Endothelial cell of umbilical vein (primary cell): ENCODE results near the gene CNTN1. TPM values are rescaled to one million over a fixed set of nuclear protein-coding genes. Genes with fewer than 3 reads are reported as not detected.

Experiments used
- BruUV-seq: library from RNA; stranded (reverse); fragments of 400-500 nt; replicated peaks from 2 replicates; lab custom pipeline; 2021; lab: Mats Ljungman, UMichigan
- CTCF ChIA-PET: fragments of 300-600, 350-600 bp; sonication (Branson Sonifier 250); formaldehyde crosslinking; loops from one replicate; lab custom pipeline; 2021; ENCODE audit warnings: antibody characterized with exemption, inconsistent platforms; lab: Charles Lee
- POLR2A ChIA-PET: fragments of 300-600, 350-600 bp; sonication (Branson Sonifier 250); formaldehyde crosslinking; loops from one replicate; lab custom pipeline; 2021; ENCODE audit warnings: antibody characterized with exemption, inconsistent platforms; lab: Charles Lee
- DNase-seq: peaks from one replicate; pipeline ENCODE4 v3.0.0-alpha.2; 2011; ENCODE audit warnings: low read depth, low spot score
- FAIRE-seq: peaks from 2 replicates; lab custom pipeline; 2011; peaks lifted over from hg19 to GRCh38; lab: Jason Lieb, UNC
- H2AFZ ChIP-seq: 2 replicates; pipeline ENCODE4 v1.6.0; 2012; ENCODE audit warnings: low read depth, low read length, control low read depth, inconsistent platforms
- H3K27ac ChIP-seq: 2 replicates; pipeline ENCODE4 v1.5.1; 2011; ENCODE audit warnings: low read depth, mild to moderate bottlenecking, control low read depth, low read length, moderate library complexity; ENCODE audit not compliant: insufficient read depth
- H3K27me3 ChIP-seq, 2 experiments: 2 replicates each; pipeline versions ENCODE4 v1.6.0 to v1.6.1; 2011; ENCODE audit warnings: low read length in 2 of 2, mixed read lengths in 1 of 2; ENCODE audit not compliant: control insufficient read depth in 2 of 2, insufficient read depth in 2 of 2
- H3K36me3 ChIP-seq, 2 experiments: 2 replicates in 1 of 2; 3 replicates in 1 of 2; pipeline ENCODE4 v1.5.1; 2011; ENCODE audit warnings: low read length in 2 of 2, mild to moderate bottlenecking in 1 of 2, moderate library complexity in 1 of 2; ENCODE audit not compliant: control insufficient read depth in 2 of 2, insufficient read depth in 2 of 2; ENCODE audit errors: extremely low read depth in 1 of 2
- H3K4me1 ChIP-seq: 3 replicates; pipeline ENCODE4 v1.5.1; 2011; ENCODE audit warnings: mild to moderate bottlenecking, low read length; ENCODE audit not compliant: control insufficient read depth, insufficient read depth; ENCODE audit errors: extremely low read depth
- H3K4me2 ChIP-seq: 2 replicates; pipeline ENCODE4 v1.6.1; 2011; ENCODE audit warnings: low read length, control low read depth, mixed read lengths; ENCODE audit not compliant: insufficient read depth
- H3K4me3 ChIP-seq, 3 experiments: fragments of 200-600 bp in 1 of 3; sonication (generic), shearing (Covaris generic) in 1 of 3; replicated peaks in 1 of 3; 2 replicates each; pipeline ENCODE4 v1.5.1; 2011 to 2016; ENCODE audit warnings: control low read depth in 3 of 3, low read length in 3 of 3, mild to moderate bottlenecking in 2 of 3, inconsistent platforms in 1 of 3, low read depth in 1 of 3, moderate library complexity in 1 of 3; ENCODE audit not compliant: insufficient read depth in 1 of 3
- H3K79me2 ChIP-seq: 2 replicates; pipeline ENCODE4 v1.6.0; 2012; ENCODE audit warnings: low read length, inconsistent platforms; ENCODE audit not compliant: control insufficient read depth, insufficient read depth
- H3K9ac ChIP-seq: replicated peaks from 2 replicates; pipeline ENCODE3; 2011; ENCODE audit warnings: low read length, control low read depth; ENCODE audit not compliant: insufficient read depth; ENCODE audit errors: extremely low read depth
- H3K9me1 ChIP-seq: replicated peaks from 3 replicates; pipeline ENCODE4 v1.6.0; 2011; ENCODE audit warnings: mild to moderate bottlenecking, low read length; ENCODE audit not compliant: control insufficient read depth, insufficient read depth; ENCODE audit errors: extremely low read depth
- H3K9me3 ChIP-seq: replicated peaks from 2 replicates; pipeline ENCODE4 v1.5.1; 2012; ENCODE audit warnings: low read length, inconsistent platforms; ENCODE audit not compliant: control insufficient read depth, insufficient read depth
- H4K20me1 ChIP-seq: replicated peaks from 2 replicates; pipeline ENCODE3; 2011; ENCODE audit warnings: mild to moderate bottlenecking, low read length; ENCODE audit not compliant: control insufficient read depth, insufficient read depth; ENCODE audit errors: extremely low read depth
- EZH2 ChIP-seq: IDR thresholded peaks from 2 replicates; pipeline ENCODE4 v1.6.1; 2012; ENCODE audit warnings: borderline replicate concordance, low read depth, mild to moderate bottlenecking, moderate library complexity, low read length, inconsistent platforms; ENCODE audit not compliant: severe bottlenecking
- FOS ChIP-seq: IDR thresholded peaks from 2 replicates; pipeline ENCODE4 v1.6.1; 2011; ENCODE audit warnings: mild to moderate bottlenecking, low read length, moderate library complexity, borderline replicate concordance; ENCODE audit not compliant: insufficient read depth
- GATA2 ChIP-seq: IDR thresholded peaks from 2 replicates; pipeline ENCODE4 v1.7.0; 2011; ENCODE audit warnings: low read depth, mild to moderate bottlenecking, moderate library complexity, mixed read lengths, low read length; ENCODE audit not compliant: insufficient read length, insufficient read depth
- JUN ChIP-seq: IDR thresholded peaks from 2 replicates; pipeline ENCODE4 v1.6.1; 2011; ENCODE audit warnings: borderline replicate concordance, low read depth; ENCODE audit not compliant: insufficient read length, insufficient read depth
- MYC ChIP-seq: IDR thresholded peaks from one replicate; pipeline ENCODE4 v1.6.1; 2011; ENCODE audit warnings: mild to moderate bottlenecking, low read depth, low read length
- POLR2A ChIP-seq: IDR thresholded peaks from 2 replicates; pipeline ENCODE4 v1.6.1; 2012; ENCODE audit warnings: low read depth, mild to moderate bottlenecking, control low read depth, low read length
- POLR2AphosphoS5 ChIP-seq: IDR thresholded peaks from 2 replicates; pipeline ENCODE4 v1.6.1; 2012; ENCODE audit warnings: low read depth, mild to moderate bottlenecking, control low read depth, low read length, moderate library complexity; ENCODE audit not compliant: insufficient read depth
- dilution Hi-C: fragments of 300-500 bp; cut with MboI; formaldehyde crosslinking; loops from one replicate; pipeline ENCODE4 v1.15.0; 2019; ENCODE audit warnings: low sequenced_read_pairs; ENCODE audit not compliant: extremely low pct_ligation_motif_present
- intact Hi-C: fragments of 100-400 bp; cut with micrococcal nuclease; formaldehyde crosslinking; loops from one replicate; pipeline ENCODE4 v1.10.0; 2022
- polyA plus RNA-seq, 4 experiments: library from polyadenylated mRNA; depleted of rRNA in 3 of 4; stranded (reverse) in 3 of 4; unstranded in 1 of 4; fragments of >200 nt; gene quantifications; 2 replicates each; pipeline versions ENCODE4 v1.2.1 to v1.2.3, GENCODE V29; 2011 to 2012; ENCODE audit warnings: missing spikeins in 1 of 4
- total RNA-seq: library from RNA; stranded (reverse); gene quantifications from 2 replicates; pipeline ENCODE4 v1.2.3, GENCODE V29; 2021
- TF ChIP-seq, protein P1 (sequence below), 2 donors: IDR thresholded peaks; 1 replicate in 1 of 2; 2 replicates in 1 of 2; pipeline ENCODE4 v1.5.1; 2011; ENCODE audit warnings: low read length in 2 of 2, mild to moderate bottlenecking in 2 of 2, moderate library complexity in 2 of 2, control low read depth in 1 of 2, inconsistent platforms in 1 of 2, low read depth in 1 of 2; ENCODE audit not compliant: insufficient read depth in 1 of 2; ENCODE audit errors: extremely low read depth in 1 of 2
- TF ChIP-seq, protein P2 (sequence below): IDR thresholded peaks from 2 replicates; pipeline ENCODE4 v1.6.1; 2011; ENCODE audit not compliant: insufficient read depth, insufficient read length

CNTN1 gene
- total and polyA plus RNA-seq, 2 donors (not counting 3 experiments of a cell fraction or from before 2014, with no cell fraction given) = 0.07 TPM; not detected in 1

DNA sequence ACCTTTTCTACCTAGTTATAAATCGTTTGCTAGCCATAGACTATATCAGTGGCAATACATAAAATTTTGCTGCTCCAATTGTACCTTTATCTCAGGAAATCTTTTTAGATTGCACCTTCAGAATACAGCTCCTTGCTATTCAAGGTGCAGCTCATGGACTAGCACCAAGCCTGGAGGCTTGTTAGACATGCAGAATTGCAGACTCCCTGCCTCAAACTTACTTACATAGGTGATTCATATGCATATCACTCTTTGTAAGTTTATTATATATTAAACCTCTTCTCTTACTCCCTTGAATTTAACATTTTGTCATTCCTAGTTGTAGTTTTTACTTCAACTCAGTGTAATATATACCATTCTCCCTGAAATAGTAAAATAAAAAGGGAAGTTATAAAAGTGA lies 300.4 kb downstream of the CNTN1 start:
- BruUV-seq = no TSS peak
- FAIRE-seq (no peak), DNase-seq (no peak)
- POLR2A ChIA-PET = no interaction called here
- no peaks in the 10 kb centered on the region for H3K4me1 ChIP-seq
- H3K27me3 ChIP-seq = no peaks in the 10 kb centered on the region
- no peak overlapping the region for H2AFZ ChIP-seq
- H3K9ac ChIP-seq = no peak overlapping the region
- H3K9me1 ChIP-seq = no peaks in the 10 kb centered on the region
- no peaks in the 10 kb centered on the region for H3K79me2 ChIP-seq
- H3K9me3 ChIP-seq = no peaks in the 10 kb centered on the region
- CTCF ChIA-PET = no interaction called here
- TF ChIP-seq EZH2 = no peak
- no peak for TF ChIP-seq JUN
- TF ChIP-seq MYC = no peak
- no peak for TF ChIP-seq GATA2
- TF ChIP-seq POLR2AphosphoS5 = no peak
- TF ChIP-seq, protein P1, sequence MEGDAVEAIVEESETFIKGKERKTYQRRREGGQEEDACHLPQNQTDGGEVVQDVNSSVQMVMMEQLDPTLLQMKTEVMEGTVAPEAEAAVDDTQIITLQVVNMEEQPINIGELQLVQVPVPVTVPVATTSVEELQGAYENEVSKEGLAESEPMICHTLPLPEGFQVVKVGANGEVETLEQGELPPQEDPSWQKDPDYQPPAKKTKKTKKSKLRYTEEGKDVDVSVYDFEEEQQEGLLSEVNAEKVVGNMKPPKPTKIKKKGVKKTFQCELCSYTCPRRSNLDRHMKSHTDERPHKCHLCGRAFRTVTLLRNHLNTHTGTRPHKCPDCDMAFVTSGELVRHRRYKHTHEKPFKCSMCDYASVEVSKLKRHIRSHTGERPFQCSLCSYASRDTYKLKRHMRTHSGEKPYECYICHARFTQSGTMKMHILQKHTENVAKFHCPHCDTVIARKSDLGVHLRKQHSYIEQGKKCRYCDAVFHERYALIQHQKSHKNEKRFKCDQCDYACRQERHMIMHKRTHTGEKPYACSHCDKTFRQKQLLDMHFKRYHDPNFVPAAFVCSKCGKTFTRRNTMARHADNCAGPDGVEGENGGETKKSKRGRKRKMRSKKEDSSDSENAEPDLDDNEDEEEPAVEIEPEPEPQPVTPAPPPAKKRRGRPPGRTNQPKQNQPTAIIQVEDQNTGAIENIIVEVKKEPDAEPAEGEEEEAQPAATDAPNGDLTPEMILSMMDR (IDR thresholded peaks at IDR 0.05; ENCODE audit: extremely low read depth in 1 of 2, insufficient read depth in 1 of 2, low read depth in 1 of 2, low read length in 2 of 2) = no peak
- no peak for TF ChIP-seq POLR2A
- TF ChIP-seq FOS = no peak
- TF ChIP-seq, protein P2, sequence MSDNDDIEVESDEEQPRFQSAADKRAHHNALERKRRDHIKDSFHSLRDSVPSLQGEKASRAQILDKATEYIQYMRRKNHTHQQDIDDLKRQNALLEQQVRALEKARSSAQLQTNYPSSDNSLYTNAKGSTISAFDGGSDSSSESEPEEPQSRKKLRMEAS = no peak
- no peak overlapping the region for H3K4me2 ChIP-seq
- dilution Hi-C loops = no loop called here
- H3K27ac ChIP-seq = no peak overlapping the region
- intact Hi-C loops = no loop called here
- no peaks in the 10 kb centered on the region for H3K36me3 ChIP-seq
- H3K4me3 ChIP-seq = no peak overlapping the region
- H4K20me1 ChIP-seq = no peaks in the 10 kb centered on the region
